Prostate gland (tissue), 2 donors: ENCODE data around the gene CLIP1. TPM values are rescaled to one million over a fixed set of nuclear protein-coding genes. Genes with fewer than 3 reads are reported as not detected.

Experiments used
- DNase-seq: peaks from one replicate; pipeline ENCODE4 v3.0.0-alpha.2; 2019; ENCODE audit warnings: low spot score
- H3K27ac ChIP-seq, 2 donors: fragments of 200-600 bp; sonication (generic); 2 replicates each; pipeline ENCODE4 v1.5.1; 2017 to 2019
- H3K27me3 ChIP-seq: fragments of 200-600 bp; sonication (generic); replicated peaks from 2 replicates; pipeline ENCODE4 v1.5.1; 2019; ENCODE audit not compliant: insufficient read depth
- H3K36me3 ChIP-seq, 2 donors: fragments of 200-600 bp; sonication (generic); 1 replicate in 1 of 2; 2 replicates in 1 of 2; pipeline versions ENCODE4 v1.5.1 to v1.8.1; 2017 to 2019
- H3K4me1 ChIP-seq: fragments of 200-600 bp; sonication (generic); replicated peaks from 2 replicates; pipeline ENCODE4 v1.5.1; 2019
- H3K4me3 ChIP-seq, 2 donors: fragments of 200-600 bp; sonication (generic); 2 replicates each; pipeline ENCODE4 v1.5.1; 2017 to 2019
- H3K9me3 ChIP-seq: fragments of 200-600 bp; sonication (generic); 2 replicates; pipeline ENCODE4 v1.5.1; 2017
- POLR2A ChIP-seq: fragments of 450-650 bp; IDR thresholded peaks from one replicate; pipeline ENCODE4 v1.6.1; 2016; ENCODE audit warnings: antibody characterized with exemption, mild to moderate bottlenecking
- POLR2AphosphoS5 ChIP-seq: sonication (generic); formaldehyde crosslinking; IDR thresholded peaks from one replicate; pipeline ENCODE4 v1.6.1; 2017; ENCODE audit warnings: antibody characterized with exemption
- WGBS: methylation state at CpG from one replicate; pipeline ENCODE4 v1.1.5; 2018; 5-methylcytosine and 5-hydroxymethylcytosine counted together
- intact Hi-C: fragments of 100-400 bp; cut with DNase I; formaldehyde crosslinking; loops from one replicate; pipeline ENCODE4 v1.14.2; 2022
- total RNA-seq, 2 donors: library from RNA; depleted of rRNA; stranded (reverse); fragments of >200 nt; gene quantifications; one replicate each; pipeline ENCODE4 v1.1.0, GENCODE V29; 2016
- TF ChIP-seq, protein P1 (sequence below), 4 experiments: fragments of 200-600 bp in 2 of 4; fragments of 450-650 bp in 2 of 4; sonication (generic) in 2 of 4; IDR thresholded peaks; 1 replicate in 3 of 4; 2 replicates in 1 of 4; pipeline ENCODE4 v1.5.1; 2016 to 2019; ENCODE audit warnings: antibody characterized with exemption in 4 of 4, mild to moderate bottlenecking in 2 of 4, moderate library complexity in 2 of 4

Gene CLIP1
- total RNA-seq, 2 donors from 2014 or later, result 59.9 to 84.1 TPM

DNA sequence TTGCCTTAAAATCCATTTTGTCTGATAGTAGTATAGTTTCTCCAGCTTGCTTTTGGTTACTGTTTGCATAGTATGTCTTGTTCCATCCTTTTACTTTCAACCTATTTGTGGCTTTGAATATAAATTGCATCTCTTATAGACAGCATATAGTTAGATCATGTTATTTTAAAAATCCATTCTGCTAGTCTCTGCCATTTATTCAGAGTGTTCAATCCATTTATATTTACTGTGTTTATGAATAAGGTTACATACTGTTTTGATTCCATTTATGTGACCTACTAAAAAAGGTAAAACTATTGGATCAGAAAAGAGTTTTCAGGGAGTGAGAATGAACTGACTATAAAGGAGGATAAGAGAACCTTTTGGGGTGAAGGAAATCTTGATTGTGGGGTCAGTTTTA is 126.6 kb downstream of the CLIP1 start:
- H3K27me3 ChIP-seq, result no peaks in the 10 kb centered on the region
- H3K36me3 ChIP-seq, result peaks cover 0 to 2% of the 10 kb centered on the region in 2 donors
- DNase-seq, result no peak
- no peak overlapping the region for H3K27ac ChIP-seq
- no peaks in the 10 kb centered on the region for H3K9me3 ChIP-seq
- intact Hi-C loops, result no loop called here
- no peaks in the 10 kb centered on the region for H3K4me1 ChIP-seq
- H3K4me3 ChIP-seq, result no peak overlapping the region
- no peak for TF ChIP-seq POLR2A
- TF ChIP-seq, protein P1, sequence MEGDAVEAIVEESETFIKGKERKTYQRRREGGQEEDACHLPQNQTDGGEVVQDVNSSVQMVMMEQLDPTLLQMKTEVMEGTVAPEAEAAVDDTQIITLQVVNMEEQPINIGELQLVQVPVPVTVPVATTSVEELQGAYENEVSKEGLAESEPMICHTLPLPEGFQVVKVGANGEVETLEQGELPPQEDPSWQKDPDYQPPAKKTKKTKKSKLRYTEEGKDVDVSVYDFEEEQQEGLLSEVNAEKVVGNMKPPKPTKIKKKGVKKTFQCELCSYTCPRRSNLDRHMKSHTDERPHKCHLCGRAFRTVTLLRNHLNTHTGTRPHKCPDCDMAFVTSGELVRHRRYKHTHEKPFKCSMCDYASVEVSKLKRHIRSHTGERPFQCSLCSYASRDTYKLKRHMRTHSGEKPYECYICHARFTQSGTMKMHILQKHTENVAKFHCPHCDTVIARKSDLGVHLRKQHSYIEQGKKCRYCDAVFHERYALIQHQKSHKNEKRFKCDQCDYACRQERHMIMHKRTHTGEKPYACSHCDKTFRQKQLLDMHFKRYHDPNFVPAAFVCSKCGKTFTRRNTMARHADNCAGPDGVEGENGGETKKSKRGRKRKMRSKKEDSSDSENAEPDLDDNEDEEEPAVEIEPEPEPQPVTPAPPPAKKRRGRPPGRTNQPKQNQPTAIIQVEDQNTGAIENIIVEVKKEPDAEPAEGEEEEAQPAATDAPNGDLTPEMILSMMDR (IDR thresholded peaks at IDR 0.05), result no peak
- TF ChIP-seq POLR2AphosphoS5, result no peak

DNA sequence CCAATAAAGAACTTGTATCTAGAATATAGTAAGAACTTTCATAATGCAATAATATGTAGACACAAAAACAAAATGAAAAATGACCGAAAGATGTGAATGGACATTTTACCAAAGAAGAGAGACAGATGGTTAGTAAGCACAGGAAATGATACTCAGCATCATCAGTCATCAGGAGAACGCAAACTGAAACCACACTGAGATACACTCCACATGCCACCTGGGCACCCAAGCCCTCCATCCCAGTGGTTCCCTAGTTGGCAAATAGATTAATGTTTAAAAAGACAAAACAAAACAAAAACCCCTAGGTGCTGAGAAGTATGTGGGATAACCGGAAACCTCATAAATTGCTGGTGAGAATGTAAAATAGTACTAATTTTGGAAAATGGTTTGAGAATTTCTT is 129.4 kb downstream of the CLIP1 start:
- Histone ChIP-seq H3K4me1 (no peaks in the 10 kb centered on the region), H3K27me3 (no peaks in the 10 kb centered on the region), H3K27ac (no peak overlapping the region), H3K4me3 (no peak overlapping the region), H3K36me3 (peaks cover 0 to 2% of the 10 kb centered on the region in 2 donors), H3K9me3 (no peaks in the 10 kb centered on the region)
- no peak for DNase-seq
- intact Hi-C loops, result no loop called here
- 97% methylated on average over 3 of the region's 3 CpGs for WGBS
- no peak for TF ChIP-seq POLR2A
- TF ChIP-seq, protein P1 (IDR thresholded peaks at IDR 0.05), result no peak
- TF ChIP-seq POLR2AphosphoS5, result no peak

DNA sequence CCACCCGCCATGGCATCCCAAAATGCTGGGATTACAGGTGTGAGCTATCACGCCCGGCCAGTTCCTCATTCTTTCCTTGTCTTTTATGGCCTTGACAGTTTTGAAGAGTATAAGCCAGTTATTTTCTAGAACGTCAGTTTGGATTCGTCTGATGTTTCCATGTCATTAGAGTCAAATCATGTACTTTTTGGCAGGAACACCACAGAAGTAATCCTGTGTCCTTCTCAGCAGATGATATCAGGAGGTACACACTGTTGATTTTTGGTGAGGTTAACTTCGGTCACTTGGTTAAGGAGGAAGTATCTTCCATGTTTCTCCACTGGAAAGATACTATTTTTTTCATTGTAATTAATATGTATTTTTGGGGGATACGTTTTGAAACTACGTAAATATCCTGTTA is 131.0 kb downstream of the CLIP1 start:
- Histone ChIP-seq H3K36me3 (no peaks in the 10 kb centered on the region), H3K27ac (no peak overlapping the region), H3K9me3 (no peaks in the 10 kb centered on the region), H3K27me3 (no peaks in the 10 kb centered on the region), H3K4me3 (no peak overlapping the region), H3K4me1 (no peaks in the 10 kb centered on the region)
- intact Hi-C loops, result no loop called here
- TF ChIP-seq POLR2A, result no peak
- TF ChIP-seq, protein P1 (IDR thresholded peaks at IDR 0.05), result no peak
- no peak for TF ChIP-seq POLR2AphosphoS5
- DNase-seq, result no peak
- 86% methylated on average over 8 of the region's 8 CpGs for WGBS

DNA sequence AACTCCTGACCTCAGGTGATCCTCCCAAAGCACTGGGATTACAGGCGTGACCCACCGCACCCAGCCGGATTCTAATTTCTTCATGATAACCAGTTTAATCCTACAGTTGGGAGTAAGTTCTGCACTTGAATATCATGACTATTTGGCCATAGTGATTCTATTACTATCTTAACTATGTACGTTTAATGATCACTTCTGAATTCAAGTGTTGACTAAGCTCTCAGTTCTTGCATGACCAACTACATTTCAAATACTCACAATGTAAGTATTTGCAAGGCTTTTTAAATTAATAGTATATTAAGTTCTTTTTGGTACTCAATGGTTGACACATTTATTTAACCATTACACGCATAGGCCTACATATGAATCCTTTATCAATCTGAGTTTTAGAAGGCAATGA is 138.8 kb downstream of the CLIP1 start:
- Histone ChIP-seq H3K4me1 (no peaks in the 10 kb centered on the region), H3K9me3 (no peaks in the 10 kb centered on the region), H3K27me3 (no peaks in the 10 kb centered on the region), H3K4me3 (no peak overlapping the region), H3K27ac (no peak overlapping the region), H3K36me3 (peaks cover 0 to 2% of the 10 kb centered on the region in 2 donors)
- no peak for DNase-seq
- TF ChIP-seq POLR2A, result no peak
- 98% methylated on average over 5 of the region's 5 CpGs for WGBS
- intact Hi-C loops, result no loop called here

DNA sequence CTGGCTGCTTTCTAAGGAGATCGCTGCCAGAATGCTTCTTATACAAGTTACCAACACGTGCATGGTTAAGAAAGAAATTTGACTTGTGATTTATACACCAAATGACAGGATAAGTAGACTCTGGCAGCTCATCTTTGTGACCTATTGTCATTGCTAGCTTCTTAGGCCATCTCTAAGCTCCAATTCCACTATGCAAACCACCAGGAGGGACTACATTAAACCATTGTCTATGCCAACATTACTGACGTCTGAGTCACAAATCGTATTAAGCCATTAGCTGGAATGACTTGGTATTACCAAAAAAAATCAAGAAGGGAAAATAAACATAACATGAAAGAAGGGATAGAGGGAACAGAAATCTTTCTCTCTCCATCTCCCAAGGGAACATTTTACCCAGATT is 140.4 kb downstream of the CLIP1 start:
- peaks cover 0 to 8% of the 10 kb centered on the region in 2 donors for H3K36me3 ChIP-seq
- TF ChIP-seq POLR2AphosphoS5, result no peak
- intact Hi-C loops, result no loop called here
- H3K4me3 ChIP-seq, result no peak overlapping the region
- H3K27ac ChIP-seq, result no peak overlapping the region
- no peaks in the 10 kb centered on the region for H3K9me3 ChIP-seq
- H3K4me1 ChIP-seq, result no peaks in the 10 kb centered on the region
- WGBS, result 53% methylated on average over 4 of the region's 4 CpGs
- no peaks in the 10 kb centered on the region for H3K27me3 ChIP-seq
- no peak for DNase-seq

DNA sequence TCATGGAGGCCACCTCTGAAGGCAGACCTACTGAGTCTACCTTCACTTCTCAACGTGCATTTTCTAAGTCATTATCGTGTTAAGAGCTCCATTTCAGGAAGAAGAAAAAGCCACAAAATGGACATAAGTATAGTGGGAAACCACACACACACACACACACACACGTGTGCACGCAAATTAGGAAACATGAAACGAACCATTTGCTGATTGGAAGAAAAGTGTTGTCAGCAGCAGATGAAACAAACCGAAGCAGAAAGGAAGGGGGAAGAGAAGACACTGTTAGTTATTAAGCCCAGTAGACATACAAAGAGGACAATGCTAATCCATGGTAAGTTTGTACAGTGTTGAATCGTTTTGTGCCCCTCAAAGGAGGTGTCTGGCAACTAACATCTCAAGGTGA is 146.2 kb downstream of the CLIP1 start:
- intact Hi-C loops, result no loop called here
- Histone ChIP-seq H3K9me3 (no peaks in the 10 kb centered on the region), H3K27me3 (no peaks in the 10 kb centered on the region), H3K4me1 (no peaks in the 10 kb centered on the region), H3K4me3 (no peak overlapping the region), H3K36me3 (peaks cover 0 to 8% of the 10 kb centered on the region in 2 donors), H3K27ac (no peak overlapping the region)
- WGBS, result 84% methylated on average over 7 of the region's 7 CpGs
- TF ChIP-seq, protein P1 (IDR thresholded peaks at IDR 0.05), result no peak
- TF ChIP-seq POLR2A (no peak), POLR2AphosphoS5 (no peak)
- no peak for DNase-seq
